Frontal cortex (tissue), 4 donors: ENCODE results near the gene TBC1D14. TPM values are rescaled to one million over a fixed set of nuclear protein-coding genes. Genes with fewer than 3 reads are reported as not detected.
A peak's percentile ranks its signal among the peaks of the same experiment; 100 is the strongest.

Experiments
- DNase-seq, 2 donors: peaks; one replicate each; pipeline ENCODE4 v3.0.0; 2012; ENCODE audit warnings: low spot score in 2 of 2
- FAIRE-seq: peaks from 2 replicates; lab custom pipeline; 2012; peaks lifted over from hg19 to GRCh38; lab: Jason Lieb, UNC
- total RNA-seq: library from RNA; depleted of rRNA; stranded (reverse); fragments of >200 nt; gene quantifications from one replicate; pipeline ENCODE4 v1.2.3, GENCODE V29; 2014
- donor health status: control.
- donor health status: control.
- donor health status: control.

TBC1D14 gene
- total RNA-seq, 1 donor from 2014 or later = 207 TPM

DNA sequence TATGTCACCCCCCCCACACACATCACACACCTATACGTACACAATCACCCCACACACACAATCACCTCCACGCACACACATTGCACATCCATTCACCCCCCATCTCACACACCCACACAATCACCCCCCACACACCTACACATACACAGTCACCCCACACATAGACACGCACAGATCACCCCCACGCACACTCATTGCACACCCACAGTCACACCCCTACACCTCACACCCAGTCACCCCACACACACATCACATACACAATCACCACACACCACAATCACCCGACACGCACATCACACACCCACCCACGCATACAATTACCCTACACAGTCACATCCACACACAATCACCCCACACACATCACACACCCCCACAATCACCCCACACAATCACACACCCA, 117.7 kb downstream of the TBC1D14 start:
- FAIRE-seq = no peak
- no peak for DNase-seq

DNA sequence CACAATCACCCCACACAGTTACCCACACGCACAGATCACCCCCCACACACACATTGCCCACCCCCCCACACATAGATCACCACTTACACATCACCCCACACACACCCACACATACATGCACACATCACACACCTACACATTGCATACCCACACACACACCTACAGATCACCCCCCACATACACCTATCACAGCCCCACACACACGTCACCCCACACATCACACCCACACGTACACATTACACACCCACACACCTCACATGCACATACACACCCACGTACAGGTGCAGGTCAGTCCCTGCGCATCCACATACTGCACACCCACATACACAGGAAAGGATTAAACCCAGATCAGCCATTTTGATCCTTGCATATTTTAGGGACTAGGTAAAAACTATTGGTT, 118.3 kb downstream of the TBC1D14 start:
- DNase-seq (no peak), FAIRE-seq (no peak)

DNA sequence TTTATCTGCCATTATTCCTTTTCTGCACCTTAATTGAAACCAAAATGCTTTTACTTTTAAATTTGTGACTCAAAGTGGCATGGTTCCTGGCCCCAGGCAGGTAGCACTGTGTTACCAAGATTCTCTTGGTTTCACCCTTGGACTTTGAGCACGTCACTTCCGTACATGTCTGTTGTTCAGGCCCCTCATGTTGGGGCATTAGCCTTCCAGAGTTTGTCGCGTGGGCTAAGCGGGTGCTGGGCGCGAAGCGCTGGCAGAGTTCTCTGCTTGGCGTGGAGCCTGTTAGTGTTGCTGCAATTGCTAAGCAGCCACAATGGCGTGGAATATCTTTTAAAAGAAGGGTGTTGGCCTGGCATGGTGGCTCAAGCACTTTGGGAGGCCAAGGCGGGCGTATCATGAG, 119.6 kb downstream of the TBC1D14 start:
- no peak for DNase-seq
- FAIRE-seq = no peak

DNA sequence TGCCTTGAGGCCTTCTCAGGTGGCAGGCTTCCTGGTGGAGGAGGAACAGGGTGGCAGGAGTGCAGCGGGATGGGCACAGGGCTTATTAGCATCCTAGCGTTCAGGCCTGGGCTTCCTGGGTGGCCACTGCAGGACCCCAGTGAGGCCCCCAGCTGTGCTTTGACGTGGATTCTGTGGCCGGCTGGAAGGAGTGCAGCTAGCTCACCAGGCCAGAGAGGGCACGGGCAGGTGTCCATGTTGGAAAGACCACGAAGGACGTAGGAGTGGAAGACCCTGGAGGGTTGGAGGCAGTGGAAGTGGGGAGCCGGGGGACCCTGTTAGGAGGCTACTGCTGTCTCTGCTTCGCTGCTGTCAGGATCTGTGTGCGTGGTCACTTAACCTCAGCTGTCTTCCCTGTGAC, 120.3 kb downstream of the TBC1D14 start:
- no peak for DNase-seq

DNA sequence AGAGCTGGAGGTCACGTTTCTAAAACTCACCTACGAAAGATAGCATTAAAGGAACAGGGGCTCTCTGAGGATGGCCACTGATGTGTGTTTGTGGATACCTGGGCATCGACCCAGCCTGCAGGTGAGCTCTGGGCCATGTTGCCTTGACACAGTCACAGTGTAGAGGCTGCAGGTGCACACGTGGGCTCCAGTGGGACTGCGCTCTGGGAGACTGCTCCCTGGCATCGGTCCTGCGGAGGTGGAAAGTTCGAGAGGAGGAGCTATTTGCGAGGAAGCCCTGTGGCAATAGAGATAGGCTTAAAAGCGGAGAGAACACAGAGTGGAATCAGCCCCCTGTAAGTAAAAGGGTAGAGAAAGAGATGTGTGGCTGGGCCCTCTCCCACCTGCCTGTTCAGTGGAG, 121.2 kb downstream of the TBC1D14 start:
- no peak for FAIRE-seq

More for the DNA sequence above, 120.3 kb downstream of the TBC1D14 start:
- no peak for FAIRE-seq

DNA sequence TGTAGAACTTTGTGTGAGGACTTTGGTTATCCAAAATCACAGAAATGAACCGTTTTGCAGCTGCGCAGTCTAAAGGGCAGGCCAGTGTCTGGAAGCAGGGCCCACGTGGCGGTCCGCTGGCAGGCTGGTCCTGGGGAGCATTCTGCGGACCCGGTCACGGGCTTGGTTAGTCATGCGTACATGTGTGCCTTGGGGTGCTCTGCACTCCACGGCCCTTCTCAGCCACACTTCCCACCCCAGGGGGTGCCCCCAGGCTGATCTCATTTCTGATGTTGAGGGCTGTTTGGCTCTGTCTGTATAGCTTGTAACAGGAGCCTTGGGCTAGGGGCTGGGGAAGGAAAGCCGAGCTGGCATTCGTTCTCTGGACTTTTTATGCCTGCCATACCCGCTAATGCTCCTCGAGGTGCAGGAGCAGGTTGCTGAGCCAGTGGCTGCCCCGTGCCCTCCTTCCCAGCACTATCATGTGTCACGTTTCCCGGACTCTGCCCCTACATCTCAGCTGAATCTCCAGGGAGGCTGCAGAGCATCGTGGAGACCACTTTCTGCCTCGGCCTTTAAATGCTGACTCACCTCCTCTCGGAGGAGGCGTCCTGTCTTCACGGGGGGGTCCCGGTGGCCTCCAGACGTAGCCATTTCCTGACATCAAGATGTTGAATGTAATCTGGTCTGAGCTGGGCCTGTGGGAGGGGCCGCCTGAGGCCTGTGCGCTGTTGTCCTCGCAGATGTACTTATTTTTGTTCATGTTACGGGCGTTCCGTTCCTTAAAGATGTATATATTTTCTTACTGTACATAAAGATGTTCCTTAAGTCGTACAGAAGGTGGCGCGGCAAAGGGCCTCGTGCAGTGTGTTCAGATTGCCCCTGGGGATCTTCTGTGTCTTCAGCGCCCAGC, 122.2 kb downstream of the TBC1D14 start:
- FAIRE-seq = no peak

More for the DNA sequence above, 121.2 kb downstream of the TBC1D14 start:
- no peak for DNase-seq

DNA sequence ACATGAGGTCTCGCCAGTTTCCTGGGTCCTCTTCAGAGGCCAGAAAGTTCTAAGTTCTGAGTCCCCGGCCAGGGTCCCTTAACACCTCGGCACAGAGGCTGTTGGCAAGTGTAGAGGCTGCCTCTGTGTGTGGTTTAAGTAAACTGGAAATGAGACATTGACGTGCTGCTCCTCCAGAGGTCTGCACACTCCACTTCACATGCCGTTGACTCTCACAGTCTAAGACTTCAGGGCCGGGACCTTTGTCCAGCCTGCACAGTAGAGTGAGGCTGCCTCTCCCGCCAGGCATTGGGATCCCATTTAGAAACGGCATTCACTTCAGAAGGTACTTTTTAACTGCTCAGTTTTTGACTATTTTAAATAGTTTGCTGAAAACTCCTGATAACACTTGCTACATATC, 123.0 kb downstream of the TBC1D14 start:
- DNase-seq = no peak
- no peak for FAIRE-seq

More for the DNA sequence above, 122.2 kb downstream of the TBC1D14 start:
- no peak for DNase-seq

DNA sequence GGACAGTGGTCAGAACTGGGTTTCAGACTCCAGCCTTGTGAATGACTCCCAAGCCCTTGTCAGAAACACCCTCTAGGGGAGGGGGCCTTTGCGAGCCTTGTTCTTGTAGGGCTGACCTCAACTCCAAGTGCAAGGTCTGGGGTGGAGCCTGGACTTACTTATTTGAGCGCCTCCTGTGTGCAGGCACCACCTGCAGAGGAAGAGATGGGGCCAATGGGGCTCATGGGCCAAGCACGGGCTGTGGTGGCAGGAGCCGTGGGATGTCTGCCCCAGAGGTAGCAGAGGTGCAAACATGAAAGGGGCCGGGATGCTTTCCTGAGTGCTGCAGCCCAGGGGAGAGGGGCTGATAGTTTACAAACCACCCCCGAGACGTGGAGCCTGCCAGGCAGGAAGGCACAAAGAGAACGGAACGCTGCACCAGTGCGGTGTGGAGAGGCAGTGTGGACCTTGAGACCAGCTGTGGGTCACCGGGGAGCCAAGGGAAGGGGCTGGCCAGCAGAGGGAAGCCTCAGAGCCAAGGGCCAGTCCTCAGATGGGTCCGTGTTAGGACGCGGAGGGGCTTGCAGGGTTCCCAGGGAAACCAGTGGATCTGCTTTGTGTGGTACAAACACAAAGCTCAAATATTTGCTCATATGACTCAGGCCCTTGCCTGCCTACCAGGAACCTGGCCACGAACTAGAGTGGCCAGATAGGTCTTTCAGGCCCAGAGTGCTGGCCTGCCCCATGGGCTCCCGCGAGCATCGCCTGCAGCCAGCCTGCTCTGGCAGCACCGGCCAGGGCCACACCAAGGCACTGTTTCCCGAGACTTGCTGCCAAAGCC, 124.8 kb downstream of the TBC1D14 start:
- no peak for FAIRE-seq
- no peak for DNase-seq

DNA sequence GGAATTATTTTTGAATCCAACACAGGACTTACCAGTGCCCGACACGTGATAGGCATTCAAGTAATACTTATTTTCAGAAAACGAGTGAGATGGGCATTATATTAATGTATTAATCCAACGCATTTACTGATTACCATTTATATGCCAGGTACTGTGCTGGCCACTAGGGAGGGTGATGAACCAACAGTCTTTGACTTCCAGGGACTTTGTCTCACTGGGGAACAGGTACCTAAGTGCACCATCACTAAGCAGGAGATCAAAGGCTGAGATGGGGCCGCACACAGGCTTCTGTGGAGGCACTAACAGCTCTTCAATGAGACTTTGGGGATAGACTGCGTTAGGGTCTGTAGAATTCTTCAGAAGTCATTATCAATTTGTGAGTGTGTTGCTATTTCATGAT, 127.8 kb downstream of the TBC1D14 start:
- FAIRE-seq (no peak), DNase-seq (no peak)

DNA sequence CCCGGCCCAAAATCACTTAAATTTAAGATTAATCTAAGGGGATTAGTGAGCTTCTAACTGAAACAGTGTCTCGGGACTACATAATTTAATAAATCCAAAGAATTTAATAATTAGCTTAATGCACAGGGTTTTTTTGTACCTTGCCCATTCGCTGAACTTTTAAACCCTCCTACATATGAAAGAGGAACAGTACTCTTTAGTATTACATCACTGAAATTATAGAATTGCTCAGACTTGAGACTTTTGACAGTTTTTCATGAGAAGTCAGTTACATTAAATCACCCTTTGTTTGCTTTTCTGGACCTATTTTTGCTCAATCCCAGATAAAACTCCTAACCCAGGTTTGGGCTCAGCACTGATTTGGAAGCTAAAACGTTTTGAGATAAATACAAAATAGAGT, 131.1 kb downstream of the TBC1D14 start:
- DNase-seq = no peak
- no peak for FAIRE-seq

DNA sequence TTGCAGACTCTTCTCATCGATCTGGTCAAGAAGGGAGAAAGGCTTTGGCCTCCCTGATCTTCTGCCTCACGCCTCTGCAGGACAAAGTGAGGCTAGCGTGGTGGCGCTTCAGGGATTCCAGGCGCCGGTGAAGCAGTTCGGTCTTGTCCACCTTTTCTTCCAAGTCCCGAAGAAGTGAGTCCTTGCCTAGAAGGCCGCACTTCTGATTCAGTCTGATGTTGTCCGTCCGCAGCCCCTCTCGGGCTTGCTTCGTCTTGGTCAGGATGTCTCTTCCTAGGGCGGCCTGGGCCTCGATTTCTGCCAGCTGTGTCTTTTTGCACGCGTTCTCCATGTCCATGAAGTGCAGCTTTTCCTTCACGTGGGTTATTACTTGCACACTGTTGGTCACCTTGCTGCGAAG, 131.6 kb downstream of the TBC1D14 start:
- no peak for DNase-seq
- no peak for FAIRE-seq

DNA sequence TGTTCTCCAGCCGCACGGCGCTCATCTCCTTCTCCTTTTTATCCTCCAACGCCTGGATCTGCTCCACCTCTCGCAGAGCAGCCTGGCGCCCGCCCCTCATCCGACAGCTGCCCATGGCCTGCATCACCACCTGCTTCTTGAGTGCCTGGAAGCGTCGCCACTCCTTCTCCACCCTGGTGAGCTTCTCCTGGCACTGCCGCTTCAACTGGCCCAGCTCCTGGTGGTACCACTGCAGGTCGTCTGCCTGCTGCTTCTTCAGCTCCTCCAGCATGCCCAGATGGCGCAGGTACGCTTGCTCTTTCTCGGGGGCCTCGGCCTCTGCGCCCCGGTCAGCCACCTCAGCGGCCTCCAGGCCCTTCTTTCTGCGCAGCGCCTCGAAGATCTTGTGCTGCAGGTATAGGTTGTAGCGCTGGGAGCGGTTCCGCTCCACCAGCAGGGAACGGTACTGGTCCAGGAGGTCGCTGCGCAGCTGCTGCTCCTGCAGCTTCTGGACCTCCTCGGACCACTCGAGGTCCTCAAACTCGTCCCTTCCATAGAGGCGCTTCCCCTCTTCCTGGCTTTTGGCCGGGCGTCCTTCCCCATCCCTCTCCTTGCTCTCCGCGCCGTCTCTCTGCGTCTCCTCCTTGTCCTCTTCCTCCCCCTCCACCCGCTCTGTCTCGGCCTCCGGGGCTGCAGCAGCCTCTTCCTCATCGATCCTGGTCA, 132.3 kb downstream of the TBC1D14 start:
- no peak for DNase-seq

DNA sequence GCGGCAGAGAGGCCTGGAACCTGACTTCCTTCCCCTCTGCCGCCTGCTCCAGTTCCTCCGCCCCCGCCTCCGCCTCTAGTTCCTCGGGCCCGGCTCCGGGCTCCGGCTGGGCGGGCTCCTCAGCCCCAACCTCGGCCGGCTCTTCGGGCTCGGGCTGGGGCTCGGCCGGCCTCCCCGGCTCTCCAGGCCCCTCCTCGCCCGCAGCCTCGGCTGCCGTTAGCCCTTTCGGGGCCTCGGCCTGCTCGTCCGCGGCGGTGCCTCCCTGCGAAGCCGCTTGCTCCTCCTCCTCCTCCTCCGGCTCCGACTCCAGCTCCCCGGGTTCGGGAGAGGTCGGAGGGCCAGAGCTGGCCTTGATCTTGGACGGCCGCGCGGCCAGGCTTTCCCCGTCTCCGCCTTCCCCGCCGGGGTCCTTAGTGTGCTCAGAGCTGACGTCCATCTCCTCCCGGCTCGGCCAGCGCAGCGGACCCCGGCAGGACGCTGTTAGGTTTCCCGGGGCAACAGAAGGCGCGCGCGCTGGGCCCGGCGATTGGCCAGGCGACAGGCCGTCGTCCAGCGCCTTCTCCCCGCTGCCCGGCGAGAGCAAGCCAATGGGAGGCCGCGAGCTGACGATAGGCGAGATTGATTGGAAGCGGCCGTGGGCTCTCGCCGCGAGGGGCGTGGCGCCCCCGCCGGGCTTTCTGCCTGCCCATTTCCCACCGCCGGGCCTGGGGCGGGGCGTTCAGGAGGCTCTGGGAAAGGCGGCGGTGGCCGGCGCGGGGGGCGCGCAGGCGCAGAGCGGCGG, 133.1 kb downstream of the TBC1D14 start:
- FAIRE-seq = no peak
- peak; percentile 100 for DNase-seq

More for the DNA sequence above, 132.3 kb downstream of the TBC1D14 start:
- no peak for FAIRE-seq

DNA sequence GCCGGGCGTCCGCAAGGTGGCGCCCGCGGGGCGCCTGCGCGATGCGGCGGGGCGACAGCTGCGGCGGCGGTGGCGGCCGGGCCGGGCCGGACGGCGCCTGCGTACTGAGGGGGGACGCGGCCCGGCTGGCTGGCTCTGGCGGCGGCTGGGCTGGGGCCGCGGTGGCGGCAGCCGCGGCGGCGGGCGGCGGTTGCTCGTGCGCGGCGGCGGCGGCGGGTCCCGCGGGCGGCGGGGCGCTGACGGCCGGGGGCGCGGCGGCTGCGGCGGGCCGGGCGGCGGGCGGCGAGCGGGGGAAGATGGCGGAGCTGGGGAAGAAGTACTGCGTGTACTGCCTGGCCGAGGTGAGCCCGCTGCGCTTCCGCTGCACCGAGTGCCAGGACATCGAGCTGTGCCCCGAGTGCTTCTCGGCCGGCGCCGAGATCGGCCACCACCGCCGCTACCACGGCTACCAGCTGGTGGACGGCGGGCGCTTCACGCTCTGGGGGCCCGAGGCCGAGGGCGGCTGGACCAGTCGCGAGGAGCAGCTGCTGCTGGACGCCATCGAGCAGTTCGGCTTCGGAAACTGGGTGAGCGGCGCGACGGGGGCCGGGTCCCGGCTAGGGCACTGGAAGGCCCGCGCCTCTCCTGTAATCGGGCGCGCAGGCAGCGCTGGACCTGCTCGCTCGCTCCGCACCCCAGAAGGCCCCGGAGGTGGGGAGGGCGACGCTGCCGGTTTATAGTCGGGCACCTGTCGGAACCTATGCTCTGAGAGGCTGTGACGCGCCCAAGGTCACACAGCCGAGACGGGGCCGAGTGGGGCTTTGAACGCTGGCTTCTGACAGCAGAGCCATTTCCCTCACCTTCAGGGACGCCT, 133.9 kb downstream of the TBC1D14 start, which contains the start of gene TADA2B:
TADA2B (plus strand) TSS at position 89 of the 853 bp plus-strand sequence; CDS start at position 297, 208 bp downstream.
- no peak for DNase-seq
- no peak for FAIRE-seq

DNA sequence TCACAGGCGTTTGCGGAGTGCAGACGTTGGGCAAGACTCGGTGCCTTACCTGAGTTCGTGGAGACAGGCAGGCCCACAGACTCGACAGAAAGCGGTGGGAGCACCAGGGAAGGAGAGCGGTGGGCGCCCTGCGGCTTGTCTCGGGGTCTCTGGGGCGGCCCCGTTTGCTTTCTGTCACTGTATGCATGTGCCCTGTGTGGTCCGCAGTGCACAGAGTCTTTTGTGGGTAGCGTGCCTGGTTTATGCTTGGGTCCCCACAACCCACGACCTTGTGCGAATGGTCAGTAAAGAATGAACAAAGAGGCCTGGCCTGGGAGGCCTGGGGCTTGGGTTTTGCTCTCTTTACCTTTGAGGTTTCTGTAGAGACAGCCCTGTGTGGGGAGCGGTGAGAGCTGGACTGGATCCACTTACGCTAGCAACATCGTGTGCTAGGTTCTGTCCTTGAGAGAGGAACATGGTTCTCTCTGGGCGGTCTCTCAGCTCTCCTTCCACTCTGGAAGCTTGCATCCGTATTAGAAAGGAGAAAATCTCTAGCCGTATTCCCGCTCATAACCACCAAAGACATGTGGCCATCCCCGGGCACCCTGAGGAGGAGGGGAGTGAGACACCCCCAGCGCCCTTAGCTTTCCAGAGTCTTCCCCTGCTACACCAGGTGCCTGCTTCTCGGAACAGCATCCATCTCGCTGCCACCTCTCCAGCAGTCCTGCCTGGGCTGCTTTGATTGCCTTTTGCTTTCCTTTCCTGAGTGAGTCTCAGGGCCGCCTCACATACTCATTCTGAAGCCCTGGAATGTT, 134.7 kb downstream of the TBC1D14 start:
- DNase-seq (peak in 1 of 2 donors; percentile 23), FAIRE-seq (no peak)

DNA sequence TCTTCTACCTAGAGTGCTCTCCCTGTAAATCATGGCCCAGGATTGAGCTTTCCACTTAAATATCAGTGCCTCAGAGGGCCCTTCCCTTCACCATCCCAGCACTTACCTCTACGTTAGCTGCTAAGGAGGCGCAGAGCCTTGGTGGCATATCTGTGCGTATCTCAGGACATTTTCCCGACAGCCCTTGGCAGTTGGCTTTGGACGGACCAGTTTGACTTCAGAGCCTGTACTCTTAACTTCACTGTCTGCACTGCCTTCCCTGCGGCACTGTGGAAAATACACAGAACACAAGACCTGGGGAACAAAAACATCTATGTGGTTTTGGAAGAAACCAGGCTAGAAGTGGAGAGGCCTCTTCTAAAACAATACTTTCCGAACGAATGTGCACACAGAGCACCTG, 135.9 kb downstream of the TBC1D14 start:
- no peak for DNase-seq

More for the DNA sequence above, 135.9 kb downstream of the TBC1D14 start:
- FAIRE-seq = no peak
